Type B pancreatic cell (in vitro differentiated cells): ENCODE results near the gene RPA4. TPM values are rescaled to one million over a fixed set of nuclear protein-coding genes. Genes with fewer than 3 reads are reported as not detected.

Source experiments
- DNase-seq: peaks from one replicate; pipeline ENCODE4 v3.0.0; 2021; ENCODE audit warnings: mixed read lengths; ENCODE audit not compliant: unreplicated experiment; ENCODE audit errors: extremely low spot score
- H3K27ac Mint-ChIP-seq: 2 replicates; pipeline ENCODE4 v1.8.0; 2021; ENCODE audit warnings: mild to moderate bottlenecking, mixed read lengths
- H3K27me3 Mint-ChIP-seq: 2 replicates; pipeline ENCODE4 v1.8.0; 2021; ENCODE audit warnings: mixed read lengths
- H3K36me3 Mint-ChIP-seq: 2 replicates; pipeline ENCODE4 v1.8.0; 2021; ENCODE audit warnings: mixed read lengths
- H3K4me1 Mint-ChIP-seq: one replicate; pipeline ENCODE4 v1.8.0; 2021; ENCODE audit warnings: mixed read lengths; ENCODE audit not compliant: unreplicated experiment
- H3K4me3 Mint-ChIP-seq: 2 replicates; pipeline ENCODE4 v1.8.0; 2021; ENCODE audit warnings: mild to moderate bottlenecking, mixed read lengths
- H3K9me3 Mint-ChIP-seq: 2 replicates; pipeline ENCODE4 v1.8.0; 2021; ENCODE audit warnings: mixed read lengths
- CTCF ChIP-seq: fragments of 200-600 bp; sonication (generic); conservative IDR thresholded peaks from 2 replicates; pipeline ENCODE4 v1.5.0; 2021; ENCODE audit warnings: antibody characterized with exemption, mild to moderate bottlenecking
- long read RNA-seq: library from polyadenylated mRNA; unstranded; transcript quantifications from one replicate; pipeline ENCODE4 v2.0.0, GENCODE V29; 2020
- total RNA-seq: library from RNA; stranded (reverse); gene quantifications from 2 replicates; pipeline ENCODE4 v1.2.1, GENCODE V29; 2021; ENCODE audit warnings: low replicate concordance

RPA4 gene, protein sequence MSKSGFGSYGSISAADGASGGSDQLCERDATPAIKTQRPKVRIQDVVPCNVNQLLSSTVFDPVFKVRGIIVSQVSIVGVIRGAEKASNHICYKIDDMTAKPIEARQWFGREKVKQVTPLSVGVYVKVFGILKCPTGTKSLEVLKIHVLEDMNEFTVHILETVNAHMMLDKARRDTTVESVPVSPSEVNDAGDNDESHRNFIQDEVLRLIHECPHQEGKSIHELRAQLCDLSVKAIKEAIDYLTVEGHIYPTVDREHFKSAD
- total RNA-seq, result 0.40 and 0.43 TPM in 2 replicates
- long read RNA-seq, result 0 reads

DNA sequence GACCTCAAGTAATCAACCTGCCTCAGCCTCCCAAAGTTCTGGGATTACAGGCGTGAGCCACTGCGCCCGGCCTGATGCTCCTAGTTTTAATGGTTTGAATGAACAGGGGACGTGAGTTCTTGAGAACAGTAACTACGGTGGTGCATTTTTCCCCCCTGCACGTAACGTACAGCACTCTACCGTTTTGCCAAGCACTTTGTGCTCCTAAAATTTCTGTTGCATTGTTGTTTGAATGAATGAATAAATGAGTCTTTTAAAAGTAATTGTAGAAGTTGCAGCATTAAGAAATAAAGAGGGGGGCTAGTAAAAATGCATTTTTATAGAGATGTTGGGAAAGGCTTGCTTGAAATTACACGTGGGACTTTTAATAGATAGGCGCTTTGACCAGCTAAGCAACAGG lies at the start of gene RPA4:
Gene RPA4, plus strand, starts transcription at position 301 of the 400 bp plus-strand sequence. CDS start 403 bp downstream, outside the sequence.
- no peak within 1 kb of the TSS for H3K27ac Mint-ChIP-seq
- H3K27me3 Mint-ChIP-seq, result no peaks in the 10 kb centered on the region
- no peak for DNase-seq
- H3K9me3 Mint-ChIP-seq, result no peaks in the 10 kb centered on the region
- no peak for TF ChIP-seq CTCF
- H3K36me3 Mint-ChIP-seq, result no peaks in the 10 kb centered on the region
- H3K4me3 Mint-ChIP-seq, result no peak within 1 kb of the TSS
- peaks cover 6% of the 10 kb centered on the region for H3K4me1 Mint-ChIP-seq

DNA sequence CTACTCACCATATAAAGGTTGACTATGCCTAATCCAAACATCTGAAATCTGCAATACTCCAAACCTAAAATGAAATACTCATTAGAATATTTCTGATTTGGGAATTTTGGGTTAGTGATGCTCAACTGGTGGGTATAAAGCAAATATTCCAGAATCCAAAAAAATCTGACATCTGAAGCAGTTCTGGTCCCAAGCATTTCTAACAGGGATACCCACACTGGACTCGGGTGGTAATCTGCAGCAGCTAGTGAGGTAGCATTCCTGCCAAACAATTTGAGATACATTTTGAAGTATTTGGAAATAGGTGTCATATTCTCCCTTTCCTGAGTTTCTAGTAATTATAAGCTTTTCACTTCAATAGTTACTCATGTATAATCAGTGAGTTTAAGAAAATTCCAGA lies 49.6 kb upstream of the RPA4 start:
- no peaks in the 10 kb centered on the region for H3K9me3 Mint-ChIP-seq
- no peak overlapping the region for H3K27ac Mint-ChIP-seq
- H3K27me3 Mint-ChIP-seq, result no peaks in the 10 kb centered on the region
- DNase-seq, result no peak
- peaks cover 4% of the 10 kb centered on the region for H3K36me3 Mint-ChIP-seq
- TF ChIP-seq CTCF, result no peak
- H3K4me1 Mint-ChIP-seq, result peaks cover 7% of the 10 kb centered on the region
- H3K4me3 Mint-ChIP-seq, result no peak overlapping the region

GRCh38 chrX:96835660-96836289 lies 47.9 kb upstream of the RPA4 start:
- Mint-ChIP-seq H3K36me3 (peaks cover 3% of the 10 kb centered on the region), H3K27ac (no peak overlapping the region), H3K4me3 (no peak overlapping the region)

DNA sequence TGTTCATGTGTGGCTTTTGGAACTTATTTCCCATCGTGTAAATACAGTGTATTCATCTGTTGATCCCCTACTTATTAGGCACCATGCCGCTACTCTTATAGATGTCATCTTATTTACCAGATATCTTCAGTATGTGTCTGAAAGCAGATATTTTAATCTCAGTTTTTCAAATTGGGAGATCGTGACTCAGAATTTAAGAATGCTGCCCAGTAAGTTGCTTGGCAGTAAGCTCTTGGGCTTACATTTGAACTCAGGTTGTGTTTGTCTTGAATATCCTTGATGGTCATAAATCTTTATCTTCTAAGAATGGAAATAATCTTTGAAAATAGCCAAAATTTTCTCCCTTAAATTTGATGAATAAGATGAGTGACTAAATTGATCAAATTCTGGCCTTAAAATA lies 45.9 kb upstream of the RPA4 start:
- Mint-ChIP-seq H3K9me3 (no peaks in the 10 kb centered on the region), H3K36me3 (peaks cover 3% of the 10 kb centered on the region), H3K4me3 (no peak overlapping the region), H3K27ac (no peak overlapping the region), H3K27me3 (no peaks in the 10 kb centered on the region), H3K4me1 (peaks cover 7% of the 10 kb centered on the region)
- TF ChIP-seq CTCF, result no peak
- no peak for DNase-seq

More at GRCh38 chrX:96835660-96836289, 47.9 kb upstream of the RPA4 start:
- peaks cover 7% of the 10 kb centered on the region for H3K4me1 Mint-ChIP-seq
- no peak for TF ChIP-seq CTCF
- no peaks in the 10 kb centered on the region for H3K9me3 Mint-ChIP-seq
- DNase-seq, result no peak
- no peaks in the 10 kb centered on the region for H3K27me3 Mint-ChIP-seq

DNA sequence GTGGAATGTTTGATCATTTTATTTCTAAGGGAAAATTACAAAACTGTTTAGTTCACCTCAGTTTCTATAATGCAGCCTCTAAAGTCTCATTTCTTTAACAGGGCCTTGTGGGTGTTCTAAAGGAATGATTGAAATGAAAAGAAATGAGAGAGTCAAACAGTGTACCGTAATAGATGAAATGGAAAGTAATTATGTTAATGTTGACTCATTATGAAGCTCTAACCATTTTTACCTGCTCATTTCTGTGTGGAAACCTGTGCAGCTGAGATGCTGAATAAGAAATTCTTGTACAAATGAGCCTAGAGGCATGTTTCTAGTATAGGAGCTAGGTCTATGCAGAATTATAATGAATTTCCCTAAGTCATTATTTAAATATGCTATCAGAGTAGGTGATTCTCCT lies 45.2 kb upstream of the RPA4 start:
- Mint-ChIP-seq H3K4me1 (peaks cover 7% of the 10 kb centered on the region), H3K36me3 (peaks cover 3% of the 10 kb centered on the region), H3K27me3 (no peaks in the 10 kb centered on the region), H3K27ac (no peak overlapping the region), H3K9me3 (no peaks in the 10 kb centered on the region), H3K4me3 (no peak overlapping the region)
- no peak for TF ChIP-seq CTCF
- no peak for DNase-seq
